OCI-M2 (cell line): ENCODE data around the gene TMEM164.

Source experiments
- DNase-seq: peaks from one replicate; lab custom pipeline; 2025; ENCODE audit not compliant: unreplicated experiment; lab: John Stamatoyannopoulos, UW

The TMEM164 gene

DNA sequence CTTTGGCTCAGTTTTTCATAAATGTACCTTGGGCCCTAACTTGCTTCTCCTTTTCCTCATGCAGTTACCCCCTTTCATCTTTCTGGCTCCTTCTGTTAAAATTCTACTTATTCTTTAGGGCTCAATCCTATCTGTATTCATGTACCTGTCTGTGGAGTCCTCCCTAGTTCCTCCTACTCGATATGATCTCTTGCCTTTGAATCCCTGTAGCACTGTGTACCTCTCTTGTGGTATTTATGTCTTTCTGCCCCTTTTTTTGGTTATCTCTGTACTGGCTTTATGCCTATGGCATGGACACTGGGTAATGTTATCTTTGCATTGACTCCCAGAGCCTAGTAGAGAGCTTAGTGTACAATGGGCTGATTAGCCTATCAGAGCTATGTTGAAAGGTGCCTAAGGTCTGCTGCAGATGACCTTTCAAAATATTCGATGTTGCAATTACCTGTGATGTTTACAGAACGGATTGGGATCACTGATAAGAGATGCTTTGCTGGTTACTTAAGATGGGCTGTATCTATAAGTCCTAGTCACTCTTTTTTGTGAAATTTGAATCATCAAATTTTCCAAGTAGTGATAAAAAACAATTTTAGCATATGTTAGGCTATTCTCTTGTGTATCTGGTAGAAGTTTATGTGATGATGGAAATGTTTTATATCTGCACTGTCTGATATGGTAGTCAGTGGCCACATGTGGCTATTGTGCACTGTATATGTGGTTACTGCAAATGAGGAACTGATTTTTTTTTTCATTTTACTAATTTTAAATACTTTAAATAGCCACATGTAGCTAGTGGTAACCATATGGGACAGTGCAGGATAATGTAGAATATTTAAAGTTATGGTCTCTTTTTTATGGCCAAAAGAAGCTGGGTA is 33.5 kb downstream of the TMEM164 start:
- no peak for DNase-seq

GRCh38 chrX:110037178-110037577 is 34.3 kb downstream of the TMEM164 start:
- no peak for DNase-seq

GRCh38 chrX:110038900-110039299 is 36.0 kb downstream of the TMEM164 start:
- no peak for DNase-seq

- DNase-seq = no peak
Measured at GRCh38 chrX:110041980-110042379, 39.1 kb downstream of the TMEM164 start.

GRCh38 chrX:110042496-110042895 is 39.6 kb downstream of the TMEM164 start:
- no peak for DNase-seq

GRCh38 chrX:110043506-110043905 is 40.6 kb downstream of the TMEM164 start:
- DNase-seq = no peak

DNA sequence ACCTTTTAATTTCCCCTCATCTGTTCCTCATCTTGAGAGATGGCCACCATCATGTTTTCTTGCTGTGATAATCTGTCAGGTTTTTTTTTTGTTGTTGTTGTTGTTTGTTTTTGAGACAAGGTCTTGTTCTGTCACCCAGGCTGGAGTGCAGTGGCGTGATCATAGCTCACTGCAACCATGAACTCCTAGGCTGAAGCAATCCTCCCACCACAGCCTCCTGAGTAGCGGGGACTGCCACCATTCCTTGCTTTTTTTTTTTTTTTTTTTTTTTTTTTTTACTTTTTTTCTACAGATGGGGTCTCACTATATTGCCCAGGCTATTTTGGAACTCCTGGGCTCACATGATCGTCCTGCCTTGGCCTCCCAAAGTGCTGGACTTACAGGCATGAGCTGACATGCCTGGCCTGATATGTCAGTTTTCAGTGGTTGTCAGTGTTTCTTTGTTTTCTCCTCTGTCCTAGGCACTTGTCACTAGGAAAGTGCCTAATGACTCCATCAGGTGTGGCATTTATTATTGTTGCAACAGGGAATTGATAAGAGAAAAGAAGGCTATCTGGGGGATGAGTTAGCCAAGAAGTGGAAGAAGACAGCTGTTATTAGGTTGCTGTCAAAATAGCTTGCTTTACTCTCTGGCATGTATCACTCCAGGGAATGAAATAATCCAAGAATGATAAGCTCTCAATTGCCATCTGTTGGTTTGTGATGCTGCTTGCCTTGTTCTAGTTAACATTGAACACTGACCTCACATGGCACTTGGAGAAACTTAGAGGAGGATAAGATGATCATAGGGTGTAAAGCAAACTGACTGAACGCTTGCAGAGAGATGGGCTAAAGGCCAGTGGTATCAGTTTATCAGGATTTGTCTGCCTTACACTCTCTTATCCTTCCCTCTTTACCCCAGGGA is 41.7 kb downstream of the TMEM164 start:
- DNase-seq = no peak

- no peak for DNase-seq
Measured at GRCh38 chrX:110045421-110045820, 42.5 kb downstream of the TMEM164 start.

- no peak for DNase-seq
Measured at GRCh38 chrX:110046001-110046400, 43.1 kb downstream of the TMEM164 start.

- DNase-seq = no peak
Measured at GRCh38 chrX:110046971-110047370, 44.1 kb downstream of the TMEM164 start.

- DNase-seq = no peak
Measured at GRCh38 chrX:110049096-110049495, 46.2 kb downstream of the TMEM164 start.

DNA sequence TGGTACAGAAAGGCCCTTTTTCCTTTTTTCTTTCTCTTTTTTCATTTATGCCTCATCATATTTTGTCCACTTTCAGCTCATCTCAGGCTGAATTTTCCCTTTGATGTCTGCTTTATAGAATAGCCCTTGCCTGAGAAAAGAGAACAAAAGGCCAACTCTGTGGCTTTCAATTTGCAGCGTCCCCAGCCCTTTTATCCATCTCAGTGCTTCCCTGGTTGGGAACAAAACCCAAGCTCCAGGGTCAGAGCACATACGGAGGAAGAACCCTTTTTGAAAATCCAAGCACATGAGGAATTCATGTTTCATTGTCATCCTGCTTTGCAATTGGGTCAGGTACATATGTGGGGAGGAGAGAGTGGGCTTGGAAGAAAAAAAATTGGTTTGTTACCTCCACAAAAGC is 47.5 kb downstream of the TMEM164 start:
- DNase-seq = no peak

DNA sequence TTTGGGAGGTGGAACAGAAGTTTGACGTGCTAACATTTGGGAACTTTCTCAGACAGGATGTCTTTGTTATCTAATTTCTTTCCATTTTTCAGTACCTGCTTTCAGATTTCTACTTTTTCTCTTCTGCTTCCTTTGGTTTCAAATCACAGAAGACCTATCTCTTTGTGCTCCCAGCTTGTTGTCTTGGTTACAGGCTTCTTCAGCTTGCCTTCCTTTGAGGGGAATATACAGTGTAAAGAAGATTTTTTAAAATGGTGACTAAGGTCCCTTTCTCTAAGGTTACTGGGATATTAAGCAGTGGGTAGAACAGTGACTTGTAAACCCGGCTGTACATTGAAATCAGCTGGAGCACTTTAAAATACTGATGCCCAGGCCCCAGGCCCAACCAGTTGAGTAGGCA is 48.0 kb downstream of the TMEM164 start:
- DNase-seq = no peak

DNA sequence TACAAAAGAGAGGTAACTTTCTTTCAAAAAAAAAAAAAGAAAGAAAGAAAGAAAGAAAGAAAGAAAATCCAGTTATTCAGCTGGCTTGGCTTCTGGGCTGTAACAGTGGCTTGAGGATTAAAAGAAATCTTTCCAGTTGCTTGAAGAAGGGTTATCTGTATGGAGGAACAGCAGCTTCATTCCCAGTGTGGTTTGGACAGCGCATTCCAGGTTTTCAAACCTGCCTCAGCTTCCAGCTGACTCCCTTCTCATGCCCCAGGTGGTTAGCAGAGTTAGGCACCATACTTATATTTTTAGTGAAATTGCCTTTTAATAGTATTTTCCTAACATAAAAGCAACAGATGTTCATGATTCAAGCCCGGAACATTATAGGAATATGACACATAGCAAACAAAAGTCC is 48.6 kb downstream of the TMEM164 start:
- no peak for DNase-seq

- DNase-seq = no peak
Measured at GRCh38 chrX:110052303-110052702, 49.4 kb downstream of the TMEM164 start.

DNA sequence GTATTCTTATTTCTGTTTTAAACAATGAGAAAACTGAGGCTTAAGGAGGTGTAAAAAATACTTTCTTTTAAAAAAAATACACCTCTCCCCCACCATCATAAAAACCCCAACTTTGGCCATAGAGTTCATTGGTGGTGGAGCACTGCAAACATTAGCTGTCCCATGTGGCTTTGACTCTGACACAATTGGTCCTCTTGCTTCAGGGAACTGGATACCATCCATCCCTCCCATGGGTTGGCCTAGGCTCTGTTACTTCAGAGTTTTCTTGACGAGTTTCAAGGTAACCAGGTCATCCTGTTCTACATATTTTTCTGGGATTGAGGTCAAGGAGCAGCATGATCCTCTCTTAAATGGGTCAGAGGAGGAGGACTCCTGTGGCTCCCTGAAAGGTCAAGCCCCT is 50.5 kb downstream of the TMEM164 start:
- no peak for DNase-seq

DNA sequence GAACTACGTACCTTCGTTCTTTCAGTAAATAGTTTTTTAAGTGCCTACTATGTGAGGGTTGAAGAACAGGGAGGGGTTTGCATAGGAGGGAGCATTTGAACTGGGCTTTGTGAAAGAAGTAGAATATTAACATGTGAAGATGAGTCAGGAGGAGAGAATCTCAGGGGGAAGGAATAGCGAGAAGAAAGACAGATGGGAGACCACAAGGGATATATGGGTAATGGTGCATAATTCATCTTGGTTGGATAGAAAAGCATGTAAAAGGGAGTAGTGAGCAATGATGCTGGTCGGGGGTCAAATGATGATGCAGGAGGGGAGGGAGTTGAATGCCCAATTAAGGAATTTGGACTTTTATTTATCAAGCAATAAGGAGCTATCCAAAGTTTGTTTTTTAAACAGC is 52.7 kb downstream of the TMEM164 start:
- no peak for DNase-seq

GRCh38 chrX:110056419-110056818 is 53.5 kb downstream of the TMEM164 start:
- no peak for DNase-seq

- DNase-seq = no peak
Measured at GRCh38 chrX:110059410-110059809, 56.5 kb downstream of the TMEM164 start.

DNA sequence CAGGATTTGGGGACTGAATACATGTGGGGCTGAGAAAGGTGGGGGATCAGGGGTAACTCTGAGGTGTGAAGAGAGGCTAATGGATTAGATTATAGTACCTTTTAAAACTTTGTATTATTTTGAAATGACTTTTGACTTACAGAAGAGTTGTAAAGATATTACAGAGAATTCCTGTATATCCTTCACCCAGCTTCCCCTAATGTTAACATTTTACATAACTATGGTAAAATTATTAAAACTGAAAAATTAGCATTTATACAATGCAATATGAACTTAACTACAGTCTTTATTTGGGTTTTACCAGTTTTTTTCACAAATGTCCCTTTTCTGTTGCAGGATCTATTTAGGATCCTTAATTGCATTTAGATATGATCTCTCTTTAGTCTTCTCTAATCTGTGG is 57.4 kb downstream of the TMEM164 start:
- DNase-seq = no peak

GRCh38 chrX:110060846-110061537 is 58.1 kb downstream of the TMEM164 start:
- DNase-seq = no peak
